Activated CD4-positive, alpha-beta T cell treated with anti-CD3 and anti-CD28 coated beads, Interleukin-2, amount 50 U/mL, for 48 hours (primary cell): Measurements from ENCODE around the gene ZMAT1.
"Not testable (repeated sequence)": the region's sequence is repeated elsewhere in the genome, so short reads cannot be mapped to it uniquely, and the experiment has no call there.

Experiments used
- DNase-seq, 2 experiments: peaks; one replicate each; pipeline ENCODE4 v3.0.0-alpha.2; 2020

The ZMAT1 gene

GRCh38 chrX:101931488-101932248 lies at the start of gene ZMAT1:
TSS of gene ZMAT1 (minus strand) at chrX:101932027. CDS start at chrX:101932008, 19 bp downstream.
- peak; percentile 94 for DNase-seq

DNA sequence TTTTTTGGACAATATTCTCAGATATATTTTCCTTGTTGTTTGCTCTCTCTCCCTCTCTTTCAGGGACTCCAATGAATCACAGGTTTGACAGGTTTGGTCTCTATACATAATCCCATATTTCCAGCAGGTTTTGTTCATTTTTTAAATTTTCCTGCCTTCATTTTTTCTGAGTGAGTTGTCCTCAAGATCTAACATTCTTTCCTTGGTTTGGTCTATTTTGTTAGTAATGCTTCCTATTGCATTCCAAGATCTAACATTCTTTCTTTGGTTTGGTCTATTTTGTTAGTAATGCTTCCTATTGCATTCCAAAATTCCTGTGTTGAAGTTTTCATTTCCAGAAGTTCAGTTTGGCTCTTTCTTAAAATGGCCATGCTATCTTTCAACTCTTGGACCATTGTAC lies 45.3 kb upstream of the ZMAT1 start:
- DNase-seq = no peak

GRCh38 chrX:101973066-101973465 lies 41.2 kb upstream of the ZMAT1 start:
- DNase-seq = no peak

DNA sequence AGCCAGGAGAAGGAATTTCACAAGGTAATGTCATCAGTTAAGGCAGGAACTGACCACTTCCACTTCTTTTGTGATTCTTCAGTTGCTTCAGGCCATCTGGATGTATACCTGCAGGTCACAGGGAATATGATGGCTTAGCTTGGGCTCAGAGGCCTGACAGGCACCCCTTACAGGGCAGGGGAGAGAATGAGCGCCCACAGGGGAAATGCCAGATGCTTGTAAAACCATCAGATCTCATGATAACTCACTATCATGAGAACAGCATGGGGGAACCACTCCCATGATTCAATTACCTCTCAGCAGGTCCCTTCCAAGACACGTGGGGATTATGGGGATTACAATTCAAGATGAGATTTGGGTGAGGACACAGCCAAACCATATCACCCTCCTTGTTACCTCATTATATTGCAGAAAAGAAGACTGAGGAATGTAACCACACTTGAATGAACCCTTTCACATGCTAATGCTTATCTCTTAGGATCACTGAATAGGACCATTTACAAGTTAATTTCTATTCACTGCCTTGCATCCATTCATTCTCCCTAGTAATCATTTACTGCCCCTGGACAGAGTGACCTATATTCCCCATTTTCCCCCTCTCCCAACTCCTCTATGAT lies 33.2 kb upstream of the ZMAT1 start:
- DNase-seq = not testable (repeated sequence)

DNA sequence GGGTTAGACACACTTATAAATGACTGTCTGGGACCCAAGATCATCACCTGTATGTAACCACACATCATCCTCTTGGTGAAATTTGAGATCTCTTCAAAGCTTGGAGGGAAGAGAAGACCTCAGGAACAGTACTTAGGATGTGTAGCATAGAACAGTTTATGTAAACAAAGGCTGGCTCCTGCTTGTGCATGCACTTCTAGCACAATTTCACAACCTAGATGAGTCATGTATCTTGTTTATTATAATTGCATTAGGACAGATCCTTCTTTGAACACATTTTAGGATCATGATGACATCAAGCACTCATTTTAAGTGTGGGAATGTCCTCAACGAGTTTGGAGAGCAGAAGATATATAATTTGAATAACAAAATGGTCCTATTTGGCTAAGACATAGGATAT lies 26.3 kb upstream of the ZMAT1 start:
- no peak for DNase-seq

GRCh38 chrX:101957174-101957573 lies 25.3 kb upstream of the ZMAT1 start:
- no peak for DNase-seq

- no peak for DNase-seq
These were observed 24.7 kb upstream of the ZMAT1 start for GRCh38 chrX:101956556-101956955.

DNA sequence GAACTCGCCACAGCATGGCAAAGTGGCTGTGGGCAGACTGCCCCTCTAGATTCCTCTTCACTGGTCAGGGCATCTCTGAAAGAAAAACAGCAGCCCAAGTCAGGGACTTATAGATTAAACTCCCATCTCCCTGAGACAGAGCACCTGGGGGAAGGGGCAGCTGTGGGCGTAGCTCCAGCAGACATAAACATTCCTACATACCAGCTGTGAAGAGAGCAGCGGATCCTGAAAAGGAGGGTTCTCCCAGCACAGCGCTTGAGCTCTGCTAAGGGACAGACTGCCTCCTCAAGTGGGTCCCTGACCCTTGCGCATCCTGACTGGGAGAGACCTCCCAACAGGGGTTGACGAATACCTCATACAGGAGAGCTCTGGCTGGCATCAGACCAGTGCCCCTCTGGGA lies 18.8 kb upstream of the ZMAT1 start:
- no peak for DNase-seq

GRCh38 chrX:101932249-101932570 lies 383 bp upstream of the ZMAT1 start:
- DNase-seq = peak in 1 of 2 experiments; percentile 0

DNA sequence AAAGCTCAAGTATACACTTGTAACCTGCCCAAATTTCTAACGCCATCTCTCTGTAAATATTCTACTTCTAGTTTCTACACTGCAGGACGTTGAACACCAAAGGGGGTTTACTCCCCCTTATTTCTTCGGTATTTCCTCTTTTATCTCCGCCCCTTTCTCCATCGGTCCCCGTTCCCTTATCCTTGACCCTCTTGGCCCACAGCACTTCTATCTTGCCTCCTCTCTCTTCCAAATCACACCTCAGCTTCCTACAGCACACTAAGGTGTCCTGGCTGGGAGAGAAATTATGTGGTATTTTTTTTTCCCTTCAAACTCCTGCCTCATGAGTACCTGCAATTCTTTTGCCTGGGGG lies 715 bp downstream of the ZMAT1 start:
- DNase-seq = no peak

DNA sequence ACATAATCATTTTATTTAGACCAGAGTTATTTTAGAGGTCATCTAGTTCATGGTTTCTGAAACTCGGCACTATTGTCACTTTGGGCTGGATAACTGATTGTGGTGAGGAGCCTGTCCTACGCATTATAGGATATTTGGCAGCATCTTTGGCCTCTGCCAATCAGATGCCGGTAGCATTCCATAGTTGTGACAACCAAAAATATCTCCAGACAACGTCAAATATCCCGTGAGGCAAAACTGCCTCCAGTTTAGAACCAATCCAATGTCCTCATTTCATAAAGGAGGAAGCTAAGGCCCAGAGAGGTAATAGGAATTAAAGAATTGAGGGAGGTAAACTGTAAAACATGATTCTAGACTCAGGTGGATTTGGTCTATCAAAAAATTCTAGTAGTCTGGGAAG lies 6.1 kb downstream of the ZMAT1 start:
- DNase-seq = no peak

- DNase-seq = no peak
These were observed 13.1 kb downstream of the ZMAT1 start for GRCh38 chrX:101918751-101919150.

DNA sequence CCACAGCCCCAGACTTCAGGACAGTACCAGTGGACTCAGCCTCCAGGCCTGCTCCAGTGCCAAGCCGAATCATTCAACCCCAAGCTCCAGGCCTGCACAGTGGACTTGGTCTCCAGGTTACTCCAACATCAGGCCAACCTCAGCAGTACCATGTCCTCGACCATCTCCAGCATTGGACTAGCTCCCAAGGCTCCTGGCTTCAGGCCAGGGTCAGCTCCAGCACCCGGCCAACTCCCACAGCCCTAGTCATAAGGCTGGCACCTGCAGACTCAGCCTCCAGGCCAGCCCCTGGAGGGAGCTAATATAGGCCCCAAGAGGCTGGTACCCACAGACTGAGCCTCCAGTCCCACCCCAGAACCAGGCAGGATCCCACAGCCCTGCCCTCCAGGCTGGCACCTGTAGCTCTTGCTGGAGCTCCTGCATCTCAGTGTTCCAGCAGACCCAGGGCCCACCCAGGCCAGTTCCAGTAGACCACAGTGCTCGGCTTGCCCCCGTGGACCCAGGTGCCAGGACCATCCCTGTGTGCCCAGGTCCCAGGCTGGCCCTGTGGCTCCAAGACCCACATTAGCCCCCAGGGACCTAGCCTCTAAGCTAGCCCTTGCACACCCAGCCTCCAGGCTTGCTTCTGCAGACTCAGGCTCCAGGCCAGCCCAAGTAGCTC lies 25.6 kb downstream of the ZMAT1 start:
- DNase-seq = no peak

- DNase-seq = no peak
These were observed 26.8 kb downstream of the ZMAT1 start for GRCh38 chrX:101904996-101905395.
